ENCODE results near the gene ARHGAP33. TPM values are rescaled to one million over a fixed set of nuclear protein-coding genes. Genes with fewer than 3 reads are reported as not detected.
A peak's percentile ranks its signal among the peaks of the same experiment; 100 is the strongest.

The ARHGAP33 gene
- total RNA-seq, 1 donor from 2014 or later: 46.3 TPM

DNA sequence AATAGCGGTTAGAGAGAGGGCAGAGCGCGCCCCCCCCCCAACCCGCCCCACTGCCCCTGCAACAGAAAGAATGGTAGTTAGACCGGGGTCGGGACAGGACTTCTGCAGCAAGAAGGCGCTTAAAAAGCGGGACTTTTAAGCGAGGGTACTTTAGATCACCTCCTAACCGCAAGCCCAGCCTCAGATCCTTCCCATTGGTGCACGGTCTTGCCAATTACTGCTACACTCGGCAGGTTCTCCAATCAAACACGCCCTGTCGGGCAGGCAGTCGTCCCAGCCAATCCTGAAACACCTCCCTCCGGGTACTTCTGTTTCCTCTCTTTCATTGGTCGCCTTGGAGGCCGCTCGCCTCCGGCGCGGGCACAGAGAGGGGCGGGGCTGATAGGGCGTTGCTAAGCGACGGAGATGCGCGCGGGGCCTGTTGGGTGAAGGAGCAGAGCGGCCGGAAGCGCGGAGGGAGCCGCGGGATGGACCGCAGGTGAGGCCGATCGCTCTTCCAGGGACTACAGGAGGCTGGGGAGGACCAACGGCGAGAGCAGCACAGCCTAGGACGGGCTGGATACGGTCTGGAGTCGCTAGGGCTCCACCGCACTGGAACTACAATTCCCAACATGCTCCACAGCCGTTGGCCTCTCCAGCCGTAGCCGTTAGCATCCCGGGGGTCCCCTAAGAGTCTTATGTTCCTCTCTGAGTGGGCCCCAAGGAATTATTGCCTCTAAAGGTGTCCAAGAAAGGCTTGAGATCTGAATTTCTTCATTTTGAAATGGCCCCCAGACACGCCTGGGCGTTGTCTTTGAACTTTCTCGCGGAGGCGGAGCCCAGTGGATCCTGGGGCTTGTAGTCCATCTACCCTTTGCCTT, 17.4 kb upstream of the ARHGAP33 start, which contains the start of gene PROSER3:
Gene PROSER3, plus strand, starts transcription at position 428 of the 860 bp plus-strand sequence. Its CDS starts 40 bp downstream, at position 468.
- no peaks in the 10 kb centered on the region for H3K9me3 Mint-ChIP-seq (ENCODE audit: low read depth)
- H3K4me3 Mint-ChIP-seq (ENCODE audit: low read depth): peak within 1 kb of the TSS; percentile 94
- peaks cover 12% of the 10 kb centered on the region for H3K4me1 Mint-ChIP-seq (ENCODE audit: low read depth)
- peak; percentile 97 for DNase-seq (ENCODE audit: low spot score, unreplicated experiment)
- TF ChIP-seq, protein P1, sequence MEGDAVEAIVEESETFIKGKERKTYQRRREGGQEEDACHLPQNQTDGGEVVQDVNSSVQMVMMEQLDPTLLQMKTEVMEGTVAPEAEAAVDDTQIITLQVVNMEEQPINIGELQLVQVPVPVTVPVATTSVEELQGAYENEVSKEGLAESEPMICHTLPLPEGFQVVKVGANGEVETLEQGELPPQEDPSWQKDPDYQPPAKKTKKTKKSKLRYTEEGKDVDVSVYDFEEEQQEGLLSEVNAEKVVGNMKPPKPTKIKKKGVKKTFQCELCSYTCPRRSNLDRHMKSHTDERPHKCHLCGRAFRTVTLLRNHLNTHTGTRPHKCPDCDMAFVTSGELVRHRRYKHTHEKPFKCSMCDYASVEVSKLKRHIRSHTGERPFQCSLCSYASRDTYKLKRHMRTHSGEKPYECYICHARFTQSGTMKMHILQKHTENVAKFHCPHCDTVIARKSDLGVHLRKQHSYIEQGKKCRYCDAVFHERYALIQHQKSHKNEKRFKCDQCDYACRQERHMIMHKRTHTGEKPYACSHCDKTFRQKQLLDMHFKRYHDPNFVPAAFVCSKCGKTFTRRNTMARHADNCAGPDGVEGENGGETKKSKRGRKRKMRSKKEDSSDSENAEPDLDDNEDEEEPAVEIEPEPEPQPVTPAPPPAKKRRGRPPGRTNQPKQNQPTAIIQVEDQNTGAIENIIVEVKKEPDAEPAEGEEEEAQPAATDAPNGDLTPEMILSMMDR (IDR thresholded peaks at IDR 0.05; ENCODE audit: unreplicated experiment): no peak
- H3K27ac Mint-ChIP-seq: peak within 1 kb of the TSS; percentile 91
- H3K36me3 Mint-ChIP-seq (ENCODE audit: insufficient read depth): peaks cover 17% of the 10 kb centered on the region
- peaks cover 20% of the 10 kb centered on the region for H3K27me3 Mint-ChIP-seq

DNA sequence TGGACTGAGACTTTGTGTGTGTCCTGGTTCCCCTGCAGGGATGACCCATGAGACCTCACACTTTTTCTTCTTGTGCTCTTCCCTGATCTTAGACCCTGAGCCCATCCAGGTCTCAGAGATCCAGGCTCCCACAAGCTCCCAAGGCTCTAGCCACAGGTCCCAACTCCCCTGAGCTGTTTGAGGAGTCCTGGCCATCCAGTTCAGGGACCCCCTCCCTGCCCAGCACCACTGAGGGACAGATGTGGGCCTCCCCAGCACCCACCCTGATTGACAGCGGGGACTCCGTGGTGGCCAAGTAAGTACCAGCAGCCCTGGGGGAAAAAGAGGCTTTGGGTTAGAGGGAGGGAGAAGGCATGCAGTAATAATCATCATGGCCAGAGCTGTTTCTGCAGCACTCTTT, 15.7 kb upstream of the ARHGAP33 start:
- Mint-ChIP-seq H3K36me3 (ENCODE audit: insufficient read depth) (peaks cover 13% of the 10 kb centered on the region), H3K27me3 (peaks cover 13% of the 10 kb centered on the region), H3K4me3 (ENCODE audit: low read depth) (peak overlapping the region; percentile 94), H3K4me1 (ENCODE audit: low read depth) (peaks cover 12% of the 10 kb centered on the region), H3K27ac (peak overlapping the region; percentile 74), H3K9me3 (ENCODE audit: low read depth) (no peaks in the 10 kb centered on the region)
- no peak for DNase-seq (ENCODE audit: low spot score, unreplicated experiment)
- TF ChIP-seq, protein P1 (IDR thresholded peaks at IDR 0.05; ENCODE audit: unreplicated experiment): no peak

DNA sequence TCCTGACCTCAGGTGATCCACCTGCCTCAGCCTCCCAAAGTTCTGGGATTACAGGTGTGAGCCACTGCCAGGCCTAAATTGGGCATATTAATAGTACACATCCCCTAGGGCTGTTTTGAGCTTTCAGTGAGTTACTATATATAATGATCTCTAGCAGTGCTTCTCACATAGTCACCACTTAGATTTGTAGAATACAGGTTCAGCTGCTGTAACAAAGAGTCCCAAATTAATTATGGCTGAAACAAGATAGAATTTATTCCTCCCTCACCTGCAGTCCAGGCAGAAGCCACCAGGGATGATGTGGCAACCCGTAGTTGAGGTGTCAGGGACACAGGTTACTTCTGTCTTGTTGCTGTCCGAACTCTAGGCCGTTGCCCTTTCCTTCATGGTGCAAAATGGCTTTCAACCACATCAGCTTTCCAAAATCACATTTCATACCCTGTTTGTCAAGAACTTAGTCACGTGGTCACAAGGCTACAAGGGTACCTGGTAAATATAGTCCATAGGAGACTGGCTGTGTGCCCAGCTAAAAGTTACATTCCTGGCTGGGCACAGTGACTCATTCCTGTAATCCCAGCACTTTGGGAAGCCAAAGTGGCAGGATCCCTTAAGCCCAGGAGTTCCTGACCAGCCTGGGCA, 14.5 kb upstream of the ARHGAP33 start:
- TF ChIP-seq, protein P1 (IDR thresholded peaks at IDR 0.05; ENCODE audit: unreplicated experiment): no peak
- Mint-ChIP-seq H3K27ac (no peak overlapping the region), H3K4me3 (ENCODE audit: low read depth) (no peak overlapping the region), H3K36me3 (ENCODE audit: insufficient read depth) (peaks cover 8% of the 10 kb centered on the region), H3K4me1 (ENCODE audit: low read depth) (peaks cover 12% of the 10 kb centered on the region), H3K27me3 (peaks cover 6% of the 10 kb centered on the region), H3K9me3 (ENCODE audit: low read depth) (no peaks in the 10 kb centered on the region)
- no peak for DNase-seq (ENCODE audit: low spot score, unreplicated experiment)

DNA sequence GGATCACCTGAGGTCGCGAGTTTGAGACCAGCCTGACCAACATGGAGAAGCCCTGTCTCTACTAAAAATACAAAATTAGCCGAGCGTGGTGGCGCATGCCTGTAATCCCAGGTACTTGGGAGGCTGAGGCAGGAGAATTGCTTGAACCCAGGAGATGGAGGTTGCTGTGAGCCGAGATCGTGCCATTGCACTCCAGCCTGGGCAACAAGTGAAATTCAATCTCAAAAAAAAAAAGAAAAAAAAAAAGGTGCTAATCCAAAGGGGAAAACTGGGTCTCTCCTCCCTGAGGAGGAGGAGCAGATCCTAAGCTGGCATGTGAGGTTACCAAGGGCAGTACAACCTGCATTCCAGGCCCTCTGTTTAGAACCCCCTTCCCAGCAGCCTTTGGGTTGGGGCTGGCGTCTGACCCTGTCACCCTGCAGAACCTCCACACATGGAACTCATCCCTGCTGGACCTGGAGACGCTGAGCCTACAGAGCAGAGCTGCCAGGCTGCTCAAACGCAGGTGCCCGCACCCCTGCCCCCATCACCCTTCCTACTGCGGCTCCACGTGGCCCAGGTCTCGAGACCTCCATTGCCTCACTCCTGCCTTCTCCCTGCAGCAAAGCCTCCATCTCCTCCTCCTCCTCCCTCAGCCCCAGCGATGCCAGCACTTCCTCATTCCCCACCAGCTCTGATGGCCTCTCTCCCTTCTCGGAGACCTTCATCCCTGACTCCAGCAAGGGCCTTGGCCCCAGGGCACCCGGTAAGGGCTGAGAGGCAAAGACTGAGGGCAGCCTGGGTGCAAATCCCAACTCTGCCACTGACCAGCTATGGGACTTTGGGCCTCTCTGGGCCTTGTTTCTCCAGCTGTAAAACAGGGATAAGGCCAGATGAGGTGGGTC, 10.7 kb upstream of the ARHGAP33 start:
- peaks cover 6% of the 10 kb centered on the region for H3K36me3 Mint-ChIP-seq (ENCODE audit: insufficient read depth)
- no peak overlapping the region for H3K27ac Mint-ChIP-seq
- no peaks in the 10 kb centered on the region for H3K27me3 Mint-ChIP-seq
- TF ChIP-seq, protein P1 (IDR thresholded peaks at IDR 0.05; ENCODE audit: unreplicated experiment): no peak
- no peak overlapping the region for H3K4me3 Mint-ChIP-seq (ENCODE audit: low read depth)
- peaks cover 2% of the 10 kb centered on the region for H3K4me1 Mint-ChIP-seq (ENCODE audit: low read depth)
- H3K9me3 Mint-ChIP-seq (ENCODE audit: low read depth): no peaks in the 10 kb centered on the region
- DNase-seq (ENCODE audit: low spot score, unreplicated experiment): no peak

Measured in progenitor cell of endocrine pancreas (in vitro differentiated cells).